ENCODE results near the gene IQSEC1. TPM values are rescaled to one million over a fixed set of nuclear protein-coding genes. Genes with fewer than 3 reads are reported as not detected.

IQSEC1 gene
- polyA plus RNA-seq, 2 of the 4 experiments (the other 2 are of a cell fraction) = 3.7 to 10.7 TPM

- ATAC-seq (peak in 1 of 2 experiments; percentile 44; a peak in 3 of 6 replicates), DNase-seq (ENCODE audit: low read depth in 1 of 2, low spot score in 1 of 2) (no peak), FAIRE-seq (no peak)
- Histone ChIP-seq H3K27ac (no peak overlapping the region), H3K9me3 (no peaks in the 10 kb centered on the region), H3K4me2 (no peak overlapping the region), H3K4me1 (no peaks in the 10 kb centered on the region), H3K4me3 (no peak overlapping the region)
- ChIA-PET POLR2A (no interaction called here), CTCF (interaction anchor here (0.7 to 1.4 kb wide), 6 partner anchors 9 to 25 kb away, joined by 3 to 4 read pairs (median 3); no protein-coding TSS in a partner anchor)
- TF ChIP-seq NPAS2 (CRISPR knock-in tag; IDR thresholded peaks at IDR 0.05; ENCODE audit: borderline replicate concordance) (no peak), HOXA7 (CRISPR knock-in tag; IDR thresholded peaks at IDR 0.05) (no peak), MYC (IDR thresholded peaks at IDR 0.05; ENCODE audit: borderline replicate concordance, low read length) (no peak), ESRRA (IDR thresholded peaks at IDR 0.05; ENCODE audit: borderline replicate concordance, low read length) (no peak), ZNF302 (CRISPR knock-in tag; IDR thresholded peaks at IDR 0.05) (no peak), POLR2A (IDR thresholded peaks at IDR 0.05; ENCODE audit: low read length) (no peak), HES2 (IDR thresholded peaks at IDR 0.05) (no peak), PHF8 (IDR thresholded peaks at IDR 0.05; ENCODE audit: borderline replicate concordance, low read depth) (no peak), SREBF2 (IDR thresholded peaks at IDR 0.05) (no peak), JUN (IDR thresholded peaks at IDR 0.05) (no peak), GATA3 (IDR thresholded peaks at IDR 0.05; ENCODE audit: borderline replicate concordance) (no peak), EHF (CRISPR knock-in tag; IDR thresholded peaks at IDR 0.05) (no peak), HOXB5 (CRISPR knock-in tag; IDR thresholded peaks at IDR 0.05) (no peak), ZSCAN20 (CRISPR knock-in tag; IDR thresholded peaks at IDR 0.05) (no peak), NR3C1 (IDR thresholded peaks at IDR 0.05) (no peak), ZC3H11A (IDR thresholded peaks at IDR 0.05) (no peak)
- WGBS (ENCODE audit: missing lambda C conversion rate) = 81% methylated on average over 14 of the region's 14 CpGs
Measured at GRCh38 chr3:12896063-12896985, 176.9 kb downstream of the IQSEC1 start.

GRCh38 chr3:12895391-12896062 is 177.7 kb downstream of the IQSEC1 start:
- CTCF ChIA-PET = interaction anchor here (0.7 to 1.4 kb wide), 5 partner anchors 8 to 24 kb away, joined by 3 read pairs; no protein-coding TSS in a partner anchor
- POLR2A ChIA-PET = no interaction called here
- Histone ChIP-seq H3K4me2 (no peak overlapping the region), H3K9me3 (no peaks in the 10 kb centered on the region), H3K4me1 (no peaks in the 10 kb centered on the region), H3K4me3 (no peak overlapping the region), H3K27ac (no peak overlapping the region)
- DNase-seq (ENCODE audit: low read depth in 1 of 2, low spot score in 1 of 2) = no peak
- WGBS (ENCODE audit: missing lambda C conversion rate) = 77% methylated on average over 13 of the region's 13 CpGs
- FAIRE-seq = no peak
- TF ChIP-seq JUN (IDR thresholded peaks at IDR 0.05) (no peak), BCL3 (IDR thresholded peaks at IDR 0.05) (no peak), MAFK (IDR thresholded peaks at IDR 0.05; ENCODE audit: partially characterized antibody) (no peak), CTCF (IDR thresholded peaks at IDR 0.05) (no peak), EHF (CRISPR knock-in tag; IDR thresholded peaks at IDR 0.05) (no peak), HDAC2 (IDR thresholded peaks at IDR 0.05) (no peak), TP53 (CRISPR knock-in tag; IDR thresholded peaks at IDR 0.05) (no peak), MAZ (IDR thresholded peaks at IDR 0.05; ENCODE audit: borderline replicate concordance, low read depth, low read length) (no peak), FOSL2 (IDR thresholded peaks at IDR 0.05) (no peak), FOSL2 (CRISPR knock-in tag; IDR thresholded peaks at IDR 0.05) (no peak)
- no peak for ATAC-seq

Data from A549 (cell line).